Sigmoid colon (tissue), 7 donors: ENCODE results near the gene KRT75. TPM values are rescaled to one million over a fixed set of nuclear protein-coding genes. Genes with fewer than 3 reads are reported as not detected.

Source experiments
- DNase-seq: peaks from one replicate; pipeline ENCODE4 v3.0.0-alpha.2; 2019
- H3K27ac ChIP-seq, 4 donors: fragments of 200-600 bp; sonication (generic); one replicate each; pipeline ENCODE4 v1.5.1; 2016 to 2019; ENCODE audit warnings: mild to moderate bottlenecking in 1 of 4
- H3K27me3 ChIP-seq, 3 donors: fragments of 200-600 bp; sonication (generic); one replicate each; pipeline ENCODE4 v1.5.1; 2019; ENCODE audit warnings: mild to moderate bottlenecking in 1 of 3
- H3K36me3 ChIP-seq, 4 donors: fragments of 200-600 bp; sonication (generic); one replicate each; pipeline ENCODE4 v1.5.1; 2016 to 2019
- H3K4me1 ChIP-seq, 4 donors: fragments of 200-600 bp; sonication (generic); one replicate each; pipeline ENCODE4 v1.5.1; 2017 to 2019
- H3K4me3 ChIP-seq, 4 donors: fragments of 200-600 bp; sonication (generic); one replicate each; pipeline ENCODE4 v1.5.1; 2017 to 2019; ENCODE audit warnings: mild to moderate bottlenecking in 2 of 4, moderate library complexity in 1 of 4
- H3K9me3 ChIP-seq, 4 donors: fragments of 200-600 bp in 3 of 4; sonication (generic) in 3 of 4; one replicate each; pipeline versions ENCODE4 v1.5.1 to v1.6.1; 2013 to 2019
- CTCF ChIP-seq, 4 experiments: fragments of 450-650 bp in 3 of 4; fragments of 200-600 bp in 1 of 4; IDR thresholded peaks; one replicate each; pipeline ENCODE4 v1.5.1; 2016 to 2019; ENCODE audit warnings: antibody characterized with exemption in 4 of 4, mild to moderate bottlenecking in 3 of 4, moderate library complexity in 2 of 4
- EP300 ChIP-seq, 4 donors: sonication (generic); formaldehyde crosslinking; IDR thresholded peaks; one replicate each; pipeline ENCODE4 v1.6.1; 2017; ENCODE audit warnings: antibody characterized with exemption in 4 of 4
- POLR2A ChIP-seq, 2 donors: fragments of 450-650 bp; IDR thresholded peaks; one replicate each; pipeline ENCODE4 v1.6.1; 2016; ENCODE audit warnings: antibody characterized with exemption in 2 of 2, mild to moderate bottlenecking in 2 of 2, moderate library complexity in 2 of 2
- POLR2AphosphoS5 ChIP-seq, 4 donors: sonication (generic); formaldehyde crosslinking; IDR thresholded peaks; one replicate each; pipeline ENCODE4 v1.6.1; 2017; ENCODE audit warnings: antibody characterized with exemption in 4 of 4
- WGBS, 2 donors: extraction: QIAGEN DNeasy Blood & Tissue Kit; methylation state at CpG; one replicate each; pipeline ENCODE4 v1.1.7; 2013; 5-methylcytosine and 5-hydroxymethylcytosine counted together
- intact Hi-C: fragments of 100-400 bp; cut with DNase I; formaldehyde crosslinking; loops from one replicate; pipeline ENCODE4 v1.15.1; 2023
- polyA plus RNA-seq, 3 donors: library from polyadenylated mRNA; stranded (reverse); fragments of 200-250 nt; gene quantifications; one replicate each; pipeline ENCODE4 v1.2.3, GENCODE V29; 2013
- total RNA-seq, 4 donors: library from RNA; depleted of rRNA; stranded (reverse); fragments of >200 nt; gene quantifications; one replicate each; pipeline ENCODE4 v1.1.0, GENCODE V29; 2016
- donor health status: healthy with polysubstance abuse.
- donor health status: Bipolar disorder and iron deficiency.
- donor health status: healthy.

Gene KRT75
- total and polyA plus RNA-seq, 7 donors, result 0.04 TPM; not detected in 6

GRCh38 chr12:52385226-52385702, 48.9 kb downstream of the KRT75 start, which contains the start of gene KRT84:
Gene KRT84, minus strand, starts transcription at chr12:52385652. Its CDS starts 67 bp downstream, at chr12:52385585.
- WGBS, 2 donors, result 96 to 97% methylated on average over 11 of the region's 11 CpGs
- DNase-seq, result peak; percentile 52
- H3K36me3 ChIP-seq, result no peaks in the 10 kb centered on the region
- peaks cover 0 to 4% (median 2%) of the 10 kb centered on the region in 4 donors for H3K4me1 ChIP-seq
- intact Hi-C loops, result no loop called here
- H3K9me3 ChIP-seq, result no peaks in the 10 kb centered on the region
- no peak within 1 kb of the TSS for H3K4me3 ChIP-seq
- TF ChIP-seq EP300 (IDR thresholded peaks at IDR 0.05), result no peak
- no peak for TF ChIP-seq POLR2A (IDR thresholded peaks at IDR 0.05)
- no peak for TF ChIP-seq CTCF (IDR thresholded peaks at IDR 0.05)
- no peak for TF ChIP-seq POLR2AphosphoS5 (IDR thresholded peaks at IDR 0.05)
- H3K27ac ChIP-seq, result no peak within 1 kb of the TSS
- no peaks in the 10 kb centered on the region for H3K27me3 ChIP-seq

GRCh38 chr12:52383331-52383730, 50.8 kb downstream of the KRT75 start:
- TF ChIP-seq EP300 (IDR thresholded peaks at IDR 0.05), result no peak
- TF ChIP-seq CTCF (IDR thresholded peaks at IDR 0.05), result no peak
- no peak for TF ChIP-seq POLR2A (IDR thresholded peaks at IDR 0.05)
- TF ChIP-seq POLR2AphosphoS5 (IDR thresholded peaks at IDR 0.05), result no peak
- no peak overlapping the region for H3K4me3 ChIP-seq
- no peaks in the 10 kb centered on the region for H3K9me3 ChIP-seq
- WGBS, 2 donors, result 87 to 90% methylated on average over 3 of the region's 3 CpGs
- DNase-seq, result no peak
- H3K27me3 ChIP-seq, result no peaks in the 10 kb centered on the region
- H3K27ac ChIP-seq, result no peak overlapping the region
- no peaks in the 10 kb centered on the region for H3K36me3 ChIP-seq
- peaks cover 0 to 4% (median 0%) of the 10 kb centered on the region in 4 donors for H3K4me1 ChIP-seq
- intact Hi-C loops, result no loop called here

GRCh38 chr12:52382854-52383253, 51.3 kb downstream of the KRT75 start:
- no peaks in the 10 kb centered on the region for H3K36me3 ChIP-seq
- H3K4me3 ChIP-seq, result no peak overlapping the region
- no peaks in the 10 kb centered on the region for H3K27me3 ChIP-seq
- 51 to 82% methylated on average over 2 of the region's 2 CpGs for WGBS, 2 donors
- DNase-seq, result no peak
- no peak overlapping the region for H3K27ac ChIP-seq
- H3K9me3 ChIP-seq, result no peaks in the 10 kb centered on the region
- intact Hi-C loops, result no loop called here
- H3K4me1 ChIP-seq, result peaks cover 0 to 4% (median 0%) of the 10 kb centered on the region in 4 donors
- TF ChIP-seq CTCF (IDR thresholded peaks at IDR 0.05) (no peak), EP300 (IDR thresholded peaks at IDR 0.05) (no peak), POLR2AphosphoS5 (IDR thresholded peaks at IDR 0.05) (no peak), POLR2A (IDR thresholded peaks at IDR 0.05) (no peak)

GRCh38 chr12:52381206-52381605, 53.0 kb downstream of the KRT75 start:
- Histone ChIP-seq H3K4me3 (no peak overlapping the region), H3K27ac (no peak overlapping the region), H3K9me3 (no peaks in the 10 kb centered on the region), H3K27me3 (no peaks in the 10 kb centered on the region), H3K36me3 (no peaks in the 10 kb centered on the region), H3K4me1 (peaks cover 0 to 4% (median 0%) of the 10 kb centered on the region in 4 donors)
- intact Hi-C loops, result no loop called here
- no peak for TF ChIP-seq POLR2AphosphoS5 (IDR thresholded peaks at IDR 0.05)
- TF ChIP-seq CTCF (IDR thresholded peaks at IDR 0.05), result no peak
- TF ChIP-seq POLR2A (IDR thresholded peaks at IDR 0.05), result no peak
- TF ChIP-seq EP300 (IDR thresholded peaks at IDR 0.05), result no peak
- DNase-seq, result no peak
- 92 to 95% methylated on average over 8 of the region's 8 CpGs for WGBS, 2 donors

- Histone ChIP-seq H3K27me3 (no peaks in the 10 kb centered on the region), H3K4me1 (no peaks in the 10 kb centered on the region), H3K27ac (no peak overlapping the region), H3K4me3 (no peak overlapping the region), H3K9me3 (no peaks in the 10 kb centered on the region), H3K36me3 (no peaks in the 10 kb centered on the region)
- no peak for TF ChIP-seq CTCF (IDR thresholded peaks at IDR 0.05)
- TF ChIP-seq POLR2A (IDR thresholded peaks at IDR 0.05), result no peak
- TF ChIP-seq POLR2AphosphoS5 (IDR thresholded peaks at IDR 0.05), result no peak
- no peak for TF ChIP-seq EP300 (IDR thresholded peaks at IDR 0.05)
- 42 to 62% methylated on average over 15 of the region's 15 CpGs for WGBS, 2 donors
- no peak for DNase-seq
- intact Hi-C loops, result no loop called here
Measured at GRCh38 chr12:52380271-52380694, 53.9 kb downstream of the KRT75 start.
